GM19397 (cell line): ENCODE data around the gene UCP3.
A peak's percentile ranks its signal among the peaks of the same experiment; 100 is the strongest.

Experiments used
- ATAC-seq: cut with Tn5 transposase; IDR thresholded peaks from one replicate; pipeline ENCODE4 v1.9.1; 2021; ENCODE audit warnings: mild to moderate bottlenecking, moderate library complexity; ENCODE audit not compliant: unreplicated experiment

The UCP3 gene, protein sequence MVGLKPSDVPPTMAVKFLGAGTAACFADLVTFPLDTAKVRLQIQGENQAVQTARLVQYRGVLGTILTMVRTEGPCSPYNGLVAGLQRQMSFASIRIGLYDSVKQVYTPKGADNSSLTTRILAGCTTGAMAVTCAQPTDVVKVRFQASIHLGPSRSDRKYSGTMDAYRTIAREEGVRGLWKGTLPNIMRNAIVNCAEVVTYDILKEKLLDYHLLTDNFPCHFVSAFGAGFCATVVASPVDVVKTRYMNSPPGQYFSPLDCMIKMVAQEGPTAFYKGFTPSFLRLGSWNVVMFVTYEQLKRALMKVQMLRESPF

DNA sequence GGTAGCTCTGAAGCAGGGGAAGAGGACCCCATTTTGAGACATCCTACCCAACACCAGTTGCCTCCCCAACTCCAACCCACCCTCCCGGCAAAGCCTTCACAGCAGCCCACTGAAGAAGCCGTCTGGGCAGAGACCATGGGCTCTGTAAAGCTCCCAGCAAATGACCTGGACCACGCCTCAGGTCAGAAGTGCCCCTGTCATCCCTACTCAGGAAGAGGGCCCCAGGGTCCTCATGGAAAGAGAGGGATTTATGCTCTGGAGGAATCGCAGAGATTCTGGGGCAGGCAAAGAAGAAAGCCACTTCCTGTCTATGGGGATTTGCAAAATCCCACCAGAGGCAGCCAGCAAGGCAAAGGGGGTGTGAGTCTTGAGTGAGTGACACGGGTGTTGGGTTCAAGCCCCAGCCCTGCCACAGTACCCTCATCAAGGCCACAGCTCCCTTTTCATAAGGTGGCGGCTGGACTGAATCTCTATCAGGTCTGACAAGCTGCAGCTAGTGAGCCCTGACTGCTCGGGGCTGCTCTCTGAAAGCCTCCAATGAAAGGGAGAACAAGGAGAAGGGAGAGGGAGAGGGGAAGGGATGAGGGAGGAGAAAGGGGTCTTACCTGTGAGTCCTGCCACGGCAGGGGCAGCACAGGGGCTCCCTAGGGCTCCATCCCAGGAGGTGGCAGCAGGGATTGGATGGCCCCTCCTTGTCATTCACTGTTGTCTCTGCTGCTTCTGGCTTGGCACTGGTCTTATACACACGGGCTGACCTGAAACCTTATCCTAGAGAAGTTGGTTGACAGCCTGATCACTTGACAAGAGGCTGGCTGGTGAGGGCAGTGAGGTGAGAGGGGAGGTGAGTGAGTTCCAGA, at the start of gene UCP3:
TSS of gene UCP3 (minus strand) at position 713 of the 857 bp plus-strand sequence. CDS start 2,043 bp downstream, outside the sequence.
- ATAC-seq, result no peak

DNA sequence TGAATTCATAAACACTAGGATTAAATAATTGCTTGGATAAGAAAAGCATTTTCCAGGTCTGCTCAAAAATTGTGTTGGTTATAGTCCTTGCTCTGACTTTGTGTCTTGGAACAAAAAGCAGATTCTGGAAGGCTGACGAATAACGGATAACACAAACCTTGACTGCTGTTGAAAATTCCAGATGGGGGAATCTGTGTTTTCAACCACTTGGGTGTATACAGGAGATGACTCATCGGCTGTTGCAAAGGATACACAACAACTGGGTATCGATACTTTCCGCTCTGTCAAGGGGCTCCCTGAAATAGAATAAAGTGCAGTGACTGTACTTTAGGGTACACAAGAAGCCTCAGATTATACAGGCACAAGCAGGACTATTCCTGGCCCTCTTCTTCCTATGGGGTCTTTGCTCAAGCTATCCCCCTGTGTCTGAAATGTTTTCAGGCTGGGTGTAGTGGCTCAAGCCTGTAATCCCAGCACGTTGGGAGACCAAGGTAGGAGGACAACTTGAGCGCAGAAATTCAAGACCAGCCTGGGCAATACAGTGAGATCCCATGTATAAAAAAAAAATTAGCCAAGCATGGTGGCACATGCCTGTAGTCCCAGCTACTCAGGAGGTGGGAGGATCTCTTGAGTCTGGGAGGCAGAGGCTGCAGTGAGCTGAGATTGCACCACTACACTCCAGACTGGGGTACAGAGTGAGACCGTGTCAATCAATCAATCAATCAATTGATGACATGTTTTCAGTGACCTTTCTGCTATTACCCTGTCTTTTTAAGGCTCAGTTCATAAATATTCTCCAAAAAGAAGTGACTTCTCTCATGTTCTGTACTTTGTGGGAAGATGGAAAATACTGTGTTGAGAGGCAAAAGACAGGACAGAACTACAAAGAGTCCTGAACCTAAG, 48.6 kb upstream of the UCP3 start:
- no peak for ATAC-seq

DNA sequence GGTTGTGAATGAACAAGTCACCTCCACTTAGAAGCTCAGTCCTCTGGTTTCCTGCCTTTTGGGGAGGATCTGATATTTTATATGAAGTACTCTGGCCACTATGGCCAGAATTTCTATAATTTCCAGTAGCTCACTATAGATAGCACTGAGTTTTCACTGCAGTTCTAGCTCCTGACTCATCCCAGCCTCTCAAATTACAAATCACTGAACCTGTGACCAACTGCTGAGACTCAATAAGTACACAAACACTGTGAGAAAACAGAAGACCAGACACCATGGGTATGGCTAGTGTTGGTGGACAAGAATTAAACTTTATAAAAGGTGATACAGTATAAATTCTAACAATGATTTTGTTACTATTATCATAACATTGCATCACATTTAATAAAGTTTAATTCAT, 47.1 kb upstream of the UCP3 start:
- ATAC-seq, result no peak

DNA sequence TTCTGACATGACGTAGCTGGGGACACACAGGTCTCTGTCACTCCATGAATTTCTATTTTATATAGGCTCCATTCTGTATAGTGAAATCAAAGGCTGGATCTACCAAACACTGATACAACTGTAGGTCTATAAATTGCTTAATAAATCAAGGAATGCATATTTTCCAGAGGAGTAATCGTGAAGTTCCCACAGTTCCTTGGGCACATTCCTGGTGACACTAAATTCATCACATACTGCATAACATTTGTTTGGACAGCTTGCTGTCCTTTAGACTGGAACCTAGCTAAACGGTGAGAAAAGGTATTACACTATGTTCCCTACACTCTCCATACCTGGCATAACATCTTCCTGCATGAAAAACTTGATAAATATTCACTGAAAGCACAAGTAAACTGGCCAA, 41.6 kb upstream of the UCP3 start:
- no peak for ATAC-seq

DNA sequence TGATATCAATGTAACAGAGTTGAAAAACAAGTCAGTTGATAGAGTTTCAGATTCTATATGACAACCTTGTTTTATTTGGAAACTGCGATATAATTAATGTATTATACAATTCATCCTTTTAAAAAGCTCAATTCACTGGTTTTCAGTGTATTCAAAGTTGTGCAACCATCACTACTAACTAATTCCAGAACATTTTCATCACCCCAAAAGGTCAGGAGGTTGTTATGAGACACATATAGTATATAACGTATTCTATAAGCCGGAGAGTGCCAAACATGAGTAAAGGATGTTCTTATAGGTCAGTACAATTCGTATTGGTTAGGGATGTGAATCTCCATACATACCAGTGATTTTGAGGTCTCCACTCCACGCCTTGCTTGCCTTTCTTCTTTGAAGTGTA, 40.1 kb upstream of the UCP3 start:
- no peak for ATAC-seq

DNA sequence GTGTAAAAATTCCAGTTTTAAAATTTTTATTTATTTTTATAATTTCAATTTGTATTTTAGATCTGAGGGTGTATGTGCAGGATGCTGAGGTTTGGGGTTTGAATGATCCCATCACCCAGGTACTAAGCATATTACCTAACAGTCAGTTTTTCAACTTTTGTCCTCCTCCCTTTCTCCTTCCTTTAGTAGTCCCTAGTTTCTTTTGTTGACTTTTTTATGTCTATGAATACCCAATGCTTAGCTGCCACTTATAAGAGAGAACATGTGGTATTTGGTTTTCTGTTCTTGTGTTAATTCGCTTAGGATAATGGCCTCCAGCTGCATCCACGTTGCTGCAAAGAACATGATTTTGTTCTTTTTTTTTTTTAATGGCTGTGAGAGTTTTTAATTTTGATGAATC, 35.7 kb upstream of the UCP3 start:
- ATAC-seq, result no peak

DNA sequence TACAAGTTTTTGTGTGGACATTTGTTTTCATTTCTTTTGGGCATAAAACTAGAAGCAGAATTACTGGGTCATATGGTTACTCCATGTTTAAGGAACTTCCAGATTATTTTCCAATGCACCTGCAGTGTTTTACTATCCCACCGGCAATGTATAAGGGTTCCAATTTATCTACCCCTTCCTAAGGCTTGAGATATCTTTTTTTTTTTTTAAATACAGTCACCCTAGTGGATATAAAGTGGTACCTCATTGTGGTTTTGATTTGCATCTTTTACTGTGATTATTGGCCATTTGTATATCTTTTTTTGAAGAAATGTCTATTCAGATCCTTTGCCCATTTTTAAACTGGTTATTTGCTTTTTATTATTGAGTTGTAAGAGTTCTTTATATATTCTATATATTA, 34.6 kb upstream of the UCP3 start:
- ATAC-seq, result no peak

DNA sequence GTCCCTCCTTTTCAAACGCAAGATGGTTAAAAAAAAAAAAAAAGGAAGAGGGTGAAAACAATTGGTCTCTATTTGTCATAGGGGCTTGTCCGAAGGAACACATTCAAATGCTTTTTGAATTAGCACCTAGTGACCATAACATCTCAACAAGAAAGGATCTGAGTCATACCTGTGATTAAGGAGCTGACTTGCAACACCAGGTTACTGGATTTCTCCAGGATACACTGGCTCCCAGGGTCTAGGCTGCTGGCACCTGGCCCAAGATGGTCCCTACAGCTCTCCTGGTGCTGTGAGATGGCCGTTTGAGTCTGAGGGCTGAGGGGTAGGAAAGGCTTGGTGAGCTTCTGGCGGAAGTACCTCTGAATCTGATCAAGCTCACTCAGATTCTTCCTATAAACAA, 28.4 kb upstream of the UCP3 start:
- no peak for ATAC-seq

DNA sequence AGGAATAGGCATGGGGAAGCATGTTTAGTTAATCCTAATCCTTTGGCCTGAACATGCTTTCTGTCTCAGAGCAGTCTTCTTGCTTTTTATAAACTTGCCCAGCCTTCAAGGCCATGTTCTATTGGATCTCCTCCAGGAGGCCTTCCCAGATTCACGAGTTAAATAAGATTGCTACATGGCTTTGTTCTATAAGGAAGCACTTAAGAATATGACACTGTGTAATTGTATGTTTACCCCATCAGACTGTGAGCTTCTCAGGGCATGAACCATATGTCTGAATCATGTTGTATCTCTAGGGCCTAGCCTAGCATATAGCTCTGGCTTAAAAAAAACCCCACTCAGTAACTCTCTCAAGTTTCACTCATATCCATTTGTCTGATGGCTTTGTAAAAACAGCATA, 26.4 kb upstream of the UCP3 start:
- ATAC-seq, result no peak

DNA sequence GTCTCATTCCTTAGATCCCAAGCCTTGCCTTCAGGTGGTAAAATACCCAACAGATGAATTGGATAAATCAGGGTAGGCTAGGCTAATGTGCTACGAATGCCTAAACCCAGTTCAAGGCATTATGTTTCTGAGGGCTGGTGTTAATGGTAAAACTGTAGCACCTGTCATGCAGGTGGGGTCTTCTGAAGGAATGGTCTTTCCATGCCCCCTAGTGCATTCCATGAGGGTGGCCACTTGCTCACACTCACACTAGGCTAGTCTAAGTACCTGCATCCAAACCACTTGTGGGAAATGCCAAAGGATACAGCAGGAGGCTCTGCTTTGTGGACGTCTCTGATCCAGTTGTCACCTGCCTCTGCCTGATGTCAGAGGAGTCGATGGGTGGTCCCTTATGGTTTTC, 24.2 kb upstream of the UCP3 start:
- ATAC-seq, result no peak

DNA sequence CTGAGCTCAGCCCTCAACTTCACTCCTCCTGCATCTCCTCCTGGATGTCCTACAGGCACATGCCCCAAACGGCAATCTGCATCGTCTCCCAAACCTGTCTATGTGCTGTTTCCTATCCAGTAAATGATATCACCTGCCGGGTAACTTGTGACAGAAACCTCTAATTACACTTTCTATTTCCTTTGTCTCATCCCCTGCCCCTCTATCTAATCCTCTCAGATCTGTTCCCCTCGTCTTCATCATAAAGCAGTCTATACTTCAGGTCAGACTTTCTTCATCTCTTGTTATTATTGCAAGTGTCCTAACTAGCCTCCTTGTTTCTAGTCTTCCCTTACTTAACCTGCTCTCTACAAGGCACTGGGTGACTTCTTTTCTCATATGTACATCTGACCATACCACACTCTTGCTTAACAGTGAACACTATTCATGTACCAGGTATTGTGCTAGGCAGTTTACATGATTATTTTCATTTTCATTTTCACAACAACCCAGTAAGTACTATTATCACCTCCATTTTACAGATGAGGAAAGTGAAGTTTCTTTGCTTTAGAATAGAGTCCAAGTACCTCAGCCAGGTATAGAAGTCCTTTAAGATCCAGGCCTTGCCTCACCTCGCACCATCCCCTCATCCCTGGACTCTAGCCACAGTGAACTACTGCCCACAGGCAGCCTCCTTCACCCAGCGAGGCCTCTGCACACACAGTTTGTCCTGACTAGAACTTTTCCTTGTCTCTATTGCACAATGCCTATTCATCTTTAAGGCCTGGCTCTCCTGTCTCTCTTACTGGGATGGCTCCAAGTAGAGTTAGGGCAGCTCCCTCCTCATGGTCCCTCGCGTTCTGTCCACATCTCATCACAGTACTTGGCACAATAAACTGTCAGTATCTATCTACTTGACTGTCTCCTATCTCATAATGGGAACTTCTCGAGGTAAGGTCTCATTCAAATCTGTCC, 22.1 kb upstream of the UCP3 start:
- no peak for ATAC-seq

DNA sequence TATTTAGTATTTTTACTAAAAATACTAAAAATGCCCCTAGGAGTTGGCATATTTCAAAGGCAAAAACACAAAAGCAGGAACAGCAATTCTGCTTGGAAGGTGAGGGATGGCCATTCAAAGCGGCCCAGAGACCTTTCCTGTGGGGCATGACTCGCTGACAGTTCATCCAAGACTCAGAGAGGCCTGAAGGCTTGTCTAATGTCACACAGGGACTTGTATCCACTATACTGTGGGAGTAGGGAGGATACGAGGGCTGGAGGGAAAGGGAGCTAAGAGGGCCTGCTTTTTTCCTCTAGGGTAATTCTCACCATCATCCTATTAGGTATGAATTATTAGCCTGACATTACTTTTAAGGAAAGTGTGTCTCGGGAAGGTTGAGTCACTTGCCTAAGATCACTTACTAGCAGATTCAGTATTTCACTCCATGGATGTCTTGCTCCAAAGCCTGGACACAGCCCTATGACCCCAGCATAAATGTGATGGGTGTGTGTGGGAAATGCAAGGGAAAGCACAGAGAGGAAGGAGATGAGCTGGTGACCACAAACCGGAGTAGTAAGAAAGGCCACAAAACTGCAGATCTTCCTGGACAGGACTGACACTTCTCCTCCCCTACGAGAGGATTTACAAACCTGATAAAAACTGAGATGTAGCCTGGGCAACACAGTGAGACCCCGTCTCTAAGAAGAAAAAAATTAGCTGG, 16.7 kb upstream of the UCP3 start:
- no peak for ATAC-seq

DNA sequence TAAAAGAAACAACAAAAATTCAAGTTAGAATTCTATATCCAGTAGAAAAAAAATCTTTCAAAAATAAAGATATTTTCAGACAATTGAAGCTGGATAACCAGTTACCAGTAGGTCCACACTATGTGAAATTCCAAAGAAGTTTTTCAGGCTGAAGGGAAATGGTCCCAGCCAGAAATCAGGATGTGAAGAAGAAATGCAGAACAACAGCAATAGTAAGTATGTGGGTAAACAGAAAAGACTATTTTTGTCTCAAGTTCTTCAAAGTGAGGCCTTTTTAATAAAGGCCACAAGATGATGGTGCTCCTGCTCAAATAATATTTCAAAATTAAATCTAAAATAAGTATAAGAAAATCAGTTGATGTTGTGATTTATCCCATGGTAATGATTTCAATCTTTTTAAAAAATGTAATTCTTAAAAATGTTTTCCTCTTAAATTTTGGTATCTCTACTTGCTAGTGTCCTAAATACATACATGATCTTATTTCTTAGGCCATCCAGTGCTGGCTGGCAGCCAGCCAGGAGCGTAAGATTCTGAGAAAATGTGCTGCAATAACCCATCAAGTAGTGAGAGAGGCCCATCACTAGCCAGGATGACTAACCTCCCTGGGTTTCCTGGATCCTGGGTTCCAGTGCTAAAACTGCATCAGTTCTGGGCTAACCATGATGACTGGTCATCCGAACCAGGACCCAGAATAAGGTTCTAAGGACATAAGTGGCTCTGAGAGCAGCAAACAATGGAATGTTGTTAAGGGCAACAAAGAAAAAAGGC, 15.6 kb upstream of the UCP3 start:
- no peak for ATAC-seq

DNA sequence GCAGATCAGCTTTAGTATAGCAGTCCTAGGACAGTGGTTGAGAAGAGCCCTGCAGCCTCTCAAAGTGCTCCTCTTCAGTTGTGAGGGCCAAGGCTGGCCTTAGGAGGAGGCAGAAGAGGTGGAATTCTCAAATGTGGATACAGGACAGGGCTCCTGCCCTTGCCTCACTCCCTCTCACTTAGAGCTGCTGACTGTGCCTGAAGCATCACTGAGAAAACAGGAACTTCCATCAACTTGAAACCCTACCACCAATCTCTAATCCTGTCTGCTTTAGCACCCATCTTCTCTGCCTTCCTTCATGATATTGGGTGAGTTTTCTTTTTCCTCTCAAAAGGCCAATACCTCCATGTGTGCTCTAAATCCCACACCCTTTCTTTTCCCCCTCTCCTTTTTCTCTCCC, 14.4 kb upstream of the UCP3 start:
- no peak for ATAC-seq

DNA sequence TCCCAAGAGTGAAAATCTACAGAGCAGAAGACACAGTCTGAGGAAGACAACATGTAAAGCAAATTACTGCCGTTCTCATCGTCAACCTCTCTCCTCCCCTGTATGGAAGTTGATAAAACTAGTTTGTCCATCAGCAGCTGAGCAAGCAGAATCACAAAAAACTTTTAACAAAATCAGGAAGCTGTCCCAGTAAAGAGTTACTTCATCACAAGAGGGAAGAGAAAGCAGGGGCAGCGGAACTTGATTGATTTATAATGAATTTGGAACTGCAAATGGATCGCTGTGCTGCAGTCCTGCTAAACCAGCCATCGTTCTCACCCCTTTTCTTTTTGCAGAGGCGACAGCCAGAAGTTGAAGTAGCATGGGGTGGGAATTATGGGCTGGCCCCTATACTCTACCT, 13.7 kb upstream of the UCP3 start:
- no peak for ATAC-seq

DNA sequence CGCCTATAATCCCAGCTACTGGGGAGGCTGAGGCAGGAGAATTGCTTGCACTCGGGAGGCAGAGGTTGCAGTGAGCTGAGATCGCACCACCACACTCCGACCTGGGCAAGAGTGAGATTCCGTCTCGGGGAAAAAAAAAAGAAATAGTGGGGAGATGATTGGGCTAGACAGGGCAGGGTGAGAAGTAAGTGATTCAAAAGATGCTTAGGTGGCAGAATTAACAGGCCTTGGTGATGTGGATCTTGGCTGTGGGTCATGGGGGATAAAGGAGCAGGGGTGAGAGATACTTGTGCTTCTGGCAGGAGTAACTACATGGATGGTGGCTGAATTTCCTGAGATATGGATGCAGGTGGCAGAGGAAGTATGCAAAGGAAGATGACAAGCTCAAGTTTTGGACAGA, 13.1 kb upstream of the UCP3 start:
- no peak for ATAC-seq

DNA sequence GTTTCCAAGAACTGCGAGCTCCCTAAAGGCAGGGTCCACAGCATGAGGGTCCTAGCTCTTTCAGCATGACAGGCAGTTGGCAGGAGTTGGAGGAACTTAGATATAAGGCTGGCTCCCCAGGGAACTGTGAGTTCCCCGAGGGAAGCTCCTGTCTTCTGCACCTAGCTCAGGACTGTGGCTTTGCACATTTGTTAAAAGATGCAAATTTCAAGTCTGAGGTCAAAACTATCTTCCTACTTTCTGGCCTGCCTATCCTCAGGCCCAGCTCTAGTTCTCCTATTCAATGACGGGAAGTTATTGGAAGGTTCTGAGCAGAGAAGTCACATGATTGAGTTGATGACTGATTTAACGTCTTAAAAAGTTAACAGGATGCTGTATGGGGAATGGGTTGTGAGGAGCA, 11.7 kb upstream of the UCP3 start:
- ATAC-seq, result peak; percentile 59

DNA sequence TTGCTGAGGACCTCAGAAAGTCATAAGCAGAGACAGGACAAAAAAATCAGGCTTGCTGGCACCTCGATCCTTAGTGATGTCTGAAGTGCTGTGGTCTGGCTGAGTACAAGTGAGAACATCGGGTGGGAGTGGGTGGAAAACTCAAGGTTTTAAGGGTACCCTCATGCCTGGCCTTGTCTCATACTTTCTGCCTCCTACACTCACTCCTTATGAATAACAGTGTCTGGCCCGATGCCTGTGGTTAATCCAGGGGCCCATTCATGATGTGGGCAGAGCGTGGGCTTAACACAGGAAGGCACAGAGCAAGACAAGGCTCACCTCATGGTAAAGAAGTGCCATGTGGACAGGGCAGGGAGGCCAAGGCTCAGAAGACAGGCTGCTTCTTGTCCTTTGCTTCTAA, 11.0 kb upstream of the UCP3 start:
- ATAC-seq, result no peak
